ENCODE data around the gene CACHD1.
A peak's percentile ranks its signal among the peaks of the same experiment; 100 is the strongest.

Gene CACHD1

DNA sequence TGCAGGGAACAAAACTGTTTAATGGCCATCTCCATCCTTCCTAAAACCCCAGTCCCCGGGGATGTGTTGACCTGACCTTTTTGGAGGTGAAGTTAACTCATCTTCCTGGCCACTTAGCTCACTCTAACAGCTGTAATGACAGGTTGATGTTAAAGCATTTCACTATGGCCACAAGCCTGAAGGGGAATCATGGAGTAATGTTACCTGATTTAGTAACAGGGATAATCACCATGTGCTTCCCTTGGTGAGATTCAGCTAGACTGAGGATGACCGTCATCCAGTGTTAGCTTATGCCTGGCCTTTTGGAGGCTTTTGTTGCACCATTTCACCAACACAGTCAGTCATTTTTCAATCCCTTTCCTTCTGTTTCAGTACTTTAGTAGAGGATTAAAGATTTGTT lies 210.7 kb downstream of the CACHD1 start:
- DNase-seq (ENCODE audit: low read depth): no peak

DNA sequence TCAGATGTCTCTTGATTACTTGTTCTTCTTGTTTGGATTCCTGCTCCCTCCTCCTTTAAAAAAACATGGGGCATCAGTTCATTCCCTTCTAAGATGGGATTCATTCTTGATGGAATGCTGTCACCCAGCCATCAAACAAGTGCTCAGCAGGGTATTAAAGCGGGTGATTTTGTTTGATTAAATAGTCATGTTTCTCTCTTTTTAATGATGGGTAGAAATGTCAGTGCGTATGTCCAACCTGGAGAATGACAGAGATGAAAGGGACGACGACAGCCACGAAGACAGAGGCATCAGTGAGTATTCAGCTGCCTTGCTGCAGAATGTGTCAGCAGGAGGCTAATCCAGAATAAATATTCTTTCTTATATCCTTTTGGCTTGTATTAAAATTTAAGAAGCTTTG lies 211.1 kb downstream of the CACHD1 start:
- H3K4me3 ChIP-seq (replicated peaks; ENCODE audit: low read depth, low read length): no peak overlapping the region
- TF ChIP-seq, protein P1, sequence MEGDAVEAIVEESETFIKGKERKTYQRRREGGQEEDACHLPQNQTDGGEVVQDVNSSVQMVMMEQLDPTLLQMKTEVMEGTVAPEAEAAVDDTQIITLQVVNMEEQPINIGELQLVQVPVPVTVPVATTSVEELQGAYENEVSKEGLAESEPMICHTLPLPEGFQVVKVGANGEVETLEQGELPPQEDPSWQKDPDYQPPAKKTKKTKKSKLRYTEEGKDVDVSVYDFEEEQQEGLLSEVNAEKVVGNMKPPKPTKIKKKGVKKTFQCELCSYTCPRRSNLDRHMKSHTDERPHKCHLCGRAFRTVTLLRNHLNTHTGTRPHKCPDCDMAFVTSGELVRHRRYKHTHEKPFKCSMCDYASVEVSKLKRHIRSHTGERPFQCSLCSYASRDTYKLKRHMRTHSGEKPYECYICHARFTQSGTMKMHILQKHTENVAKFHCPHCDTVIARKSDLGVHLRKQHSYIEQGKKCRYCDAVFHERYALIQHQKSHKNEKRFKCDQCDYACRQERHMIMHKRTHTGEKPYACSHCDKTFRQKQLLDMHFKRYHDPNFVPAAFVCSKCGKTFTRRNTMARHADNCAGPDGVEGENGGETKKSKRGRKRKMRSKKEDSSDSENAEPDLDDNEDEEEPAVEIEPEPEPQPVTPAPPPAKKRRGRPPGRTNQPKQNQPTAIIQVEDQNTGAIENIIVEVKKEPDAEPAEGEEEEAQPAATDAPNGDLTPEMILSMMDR (IDR thresholded peaks at IDR 0.05; ENCODE audit: low read length, missing control alignments): no peak
- DNase-seq (ENCODE audit: low read depth): no peak

More for the DNA sequence above, 210.7 kb downstream of the CACHD1 start:
- TF ChIP-seq, protein P1 (IDR thresholded peaks at IDR 0.05; ENCODE audit: low read length, missing control alignments): no peak
- no peak overlapping the region for H3K4me3 ChIP-seq (replicated peaks; ENCODE audit: low read depth, low read length)

DNA sequence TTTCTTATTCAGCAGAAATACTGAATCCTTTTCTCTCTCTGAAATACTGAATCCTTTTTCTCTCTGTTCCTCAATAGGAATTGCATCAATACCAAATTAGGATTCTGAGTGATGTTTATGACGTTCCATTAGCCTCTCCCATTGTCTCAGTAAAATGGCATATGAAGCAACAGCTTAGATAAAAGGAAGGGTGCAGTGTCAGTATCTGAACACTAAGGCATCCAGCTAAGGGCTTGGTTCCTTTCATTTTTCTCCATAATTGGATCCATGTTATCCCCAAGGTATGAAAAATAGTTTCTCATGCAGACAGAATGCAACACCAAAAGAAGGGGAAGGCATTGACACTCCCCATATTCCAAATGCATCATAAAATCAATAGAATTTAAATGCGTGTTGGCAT lies 213.5 kb downstream of the CACHD1 start:
- DNase-seq (ENCODE audit: low read depth): no peak
- TF ChIP-seq, protein P1 (IDR thresholded peaks at IDR 0.05; ENCODE audit: low read length, missing control alignments): no peak
- no peak overlapping the region for H3K4me3 ChIP-seq (replicated peaks; ENCODE audit: low read depth, low read length)

DNA sequence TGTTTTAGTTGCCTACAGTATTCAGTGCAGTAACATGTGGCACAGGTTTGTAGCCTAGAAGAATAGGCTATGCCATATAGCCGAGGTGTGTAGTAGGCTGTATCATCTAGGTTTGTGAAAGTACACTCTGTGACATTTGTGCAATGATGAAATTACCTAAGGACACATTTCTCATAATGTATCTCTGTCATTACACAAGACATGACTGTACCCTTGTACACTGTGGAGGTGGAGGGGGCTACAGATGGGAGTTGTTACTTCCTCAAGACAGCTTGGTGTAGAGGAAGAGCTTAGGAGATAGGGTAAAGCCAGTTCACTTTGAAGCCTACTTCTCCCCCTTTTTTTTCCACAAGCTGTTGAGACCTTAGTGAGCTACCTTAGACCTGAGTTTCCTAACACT lies 215.3 kb downstream of the CACHD1 start:
- no peak for DNase-seq (ENCODE audit: low read depth)
- H3K4me3 ChIP-seq (replicated peaks; ENCODE audit: low read depth, low read length): no peak overlapping the region
- TF ChIP-seq, protein P1 (IDR thresholded peaks at IDR 0.05; ENCODE audit: low read length, missing control alignments): no peak

DNA sequence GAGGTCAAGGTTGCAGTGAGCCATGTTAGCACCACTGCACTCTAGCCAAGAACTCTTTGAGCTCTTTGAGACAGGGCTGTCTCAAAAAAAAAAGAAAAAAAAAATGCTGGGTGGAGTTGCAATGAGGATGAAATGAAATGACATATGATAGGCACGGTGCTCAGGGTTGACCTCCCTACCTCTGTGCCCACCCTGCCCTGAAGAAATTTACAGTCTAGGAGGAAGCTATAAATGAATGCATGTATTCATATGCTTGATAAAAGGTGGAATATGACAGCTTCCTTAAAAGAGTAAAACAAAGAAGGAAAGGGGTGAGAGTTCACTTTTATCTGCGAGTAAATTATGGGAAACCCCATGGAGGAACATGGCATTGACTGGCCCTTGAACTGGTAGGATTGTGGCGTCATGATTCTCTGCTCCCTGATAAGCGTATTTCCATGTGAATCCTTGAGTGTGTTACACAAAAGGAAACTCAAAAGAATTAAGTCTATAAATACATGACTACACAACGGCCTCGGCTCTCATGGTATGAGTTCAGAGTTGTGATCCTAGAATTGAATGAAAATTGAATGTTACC lies 215.9 kb downstream of the CACHD1 start:
- DNase-seq (ENCODE audit: low read depth): no peak

DNA sequence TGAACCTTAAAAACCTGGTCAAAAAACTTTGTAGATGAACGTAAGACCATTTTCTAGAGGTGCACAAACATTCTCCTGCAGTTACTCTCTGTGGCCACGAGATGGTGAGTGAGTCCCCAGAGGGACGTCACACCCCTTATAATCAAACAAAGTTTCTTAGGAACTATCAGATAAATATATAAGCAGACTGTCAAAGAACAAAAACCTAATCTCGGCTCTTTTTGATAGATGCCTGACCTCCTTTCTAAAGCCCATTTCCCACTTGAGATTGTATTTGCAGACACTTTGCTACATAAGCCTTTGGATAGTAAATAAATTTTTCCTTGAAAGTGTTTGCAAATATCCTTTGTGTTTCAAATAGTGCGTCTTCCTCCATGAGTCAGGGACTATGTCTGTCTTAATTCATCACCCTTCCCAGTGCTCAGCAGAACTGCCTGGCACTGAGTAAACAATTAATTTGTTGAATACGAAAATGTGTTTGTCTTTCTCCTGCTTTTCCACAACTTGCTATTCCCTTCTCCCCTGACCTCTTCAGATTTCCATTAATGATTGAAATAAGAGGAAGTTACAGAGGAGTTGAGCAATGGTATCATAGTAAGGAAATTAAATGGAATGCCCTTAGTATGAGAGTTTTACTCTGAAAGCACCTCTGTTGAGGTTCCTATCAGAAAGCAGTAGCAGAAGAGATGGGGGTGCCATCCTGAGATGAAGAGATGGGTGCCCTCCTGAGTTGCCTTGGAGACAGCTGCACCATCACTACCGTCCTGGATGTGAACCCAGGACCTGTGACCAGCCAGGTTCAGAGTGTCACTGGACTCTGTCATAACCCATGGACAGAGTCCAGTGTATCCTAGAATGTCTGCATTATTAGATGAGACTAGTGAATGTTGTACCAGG lies 217.1 kb downstream of the CACHD1 start:
- TF ChIP-seq, protein P1 (IDR thresholded peaks at IDR 0.05; ENCODE audit: low read length, missing control alignments): peak; percentile 95
- DNase-seq (ENCODE audit: low read depth): peak; percentile 78
- no peak overlapping the region for H3K4me3 ChIP-seq (replicated peaks; ENCODE audit: low read depth, low read length)

More for the DNA sequence above, 215.9 kb downstream of the CACHD1 start:
- no peak overlapping the region for H3K4me3 ChIP-seq (replicated peaks; ENCODE audit: low read depth, low read length)
- TF ChIP-seq, protein P1 (IDR thresholded peaks at IDR 0.05; ENCODE audit: low read length, missing control alignments): no peak
